Stomach (tissue), 9 donors: ENCODE results near the gene PIEZO2. TPM values are rescaled to one million over a fixed set of nuclear protein-coding genes. Genes with fewer than 3 reads are reported as not detected.
A peak's percentile ranks its signal among the peaks of the same experiment; 100 is the strongest.

Experiments used
- DNase-seq, 2 donors: peaks; one replicate each; pipeline versions ENCODE4 v3.0.0 to v3.0.0-alpha.2; 2013 to 2019
- H3K27ac ChIP-seq, 5 donors: fragments of 200-600 bp in 4 of 5; sonication (generic) in 4 of 5; one replicate each; pipeline ENCODE4 v1.5.1; 2013 to 2019; ENCODE audit warnings: mild to moderate bottlenecking in 1 of 5, moderate library complexity in 1 of 5
- H3K27me3 ChIP-seq, 3 donors: fragments of 200-600 bp; sonication (generic); one replicate each; pipeline ENCODE4 v1.5.1; 2017 to 2019; ENCODE audit warnings: mixed run types in 1 of 3
- H3K36me3 ChIP-seq, 4 donors: fragments of 200-600 bp; sonication (generic); 1 replicate in 3 of 4; 2 replicates in 1 of 4; pipeline ENCODE4 v1.5.1; 2016 to 2019
- H3K4me1 ChIP-seq, 4 donors: fragments of 200-600 bp; sonication (generic); one replicate each; pipeline ENCODE4 v1.5.1; 2016 to 2019
- H3K4me3 ChIP-seq, 4 donors: fragments of 200-600 bp; sonication (generic) in 3 of 4; one replicate each; pipeline ENCODE4 v1.5.1; 2016 to 2019; ENCODE audit warnings: mild to moderate bottlenecking in 1 of 4
- H3K9me3 ChIP-seq, 4 donors: fragments of 200-600 bp; sonication (generic); one replicate each; pipeline ENCODE4 v1.5.1; 2016 to 2019
- EP300 ChIP-seq: sonication (generic); formaldehyde crosslinking; IDR thresholded peaks from one replicate; pipeline ENCODE4 v1.6.1; 2017; ENCODE audit warnings: antibody characterized with exemption
- POLR2A ChIP-seq, 4 donors: fragments of 450-650 bp; IDR thresholded peaks; one replicate each; pipeline ENCODE4 v1.6.1; 2016; ENCODE audit warnings: antibody characterized with exemption in 4 of 4, control low read depth in 2 of 4, mild to moderate bottlenecking in 1 of 4, moderate library complexity in 1 of 4
- POLR2AphosphoS5 ChIP-seq, 3 donors: sonication (generic); formaldehyde crosslinking; IDR thresholded peaks; one replicate each; pipeline ENCODE4 v1.6.1; 2016; ENCODE audit warnings: antibody characterized with exemption in 3 of 3
- WGBS, 5 donors: extraction: QIAGEN DNeasy Blood & Tissue Kit in 3 of 5; methylation state at CpG; one replicate each; pipeline versions ENCODE4 v1.1.5 to v1.1.7; 2013 to 2018; 5-methylcytosine and 5-hydroxymethylcytosine counted together
- intact Hi-C: fragments of 100-400 bp; cut with DNase I; formaldehyde crosslinking; loops from one replicate; pipeline ENCODE4 v1.15.1; 2023; ENCODE audit warnings: low total_unique reads
- polyA plus RNA-seq, 3 donors: library from polyadenylated mRNA; stranded (reverse); fragments of 200-250 nt; gene quantifications; one replicate each; pipeline ENCODE4 v1.2.3, GENCODE V29; 2013
- total RNA-seq, 5 donors: library from RNA; depleted of rRNA; stranded (reverse); fragments of >200 nt; gene quantifications; one replicate each; pipeline versions ENCODE4 v1.1.0 to v1.2.3, GENCODE V29; 2014 to 2016
- TF ChIP-seq, protein P1 (sequence below), 7 experiments: fragments of 450-650 bp in 4 of 7; fragments of 200-600 bp in 3 of 7; sonication (generic) in 3 of 7; IDR thresholded peaks; one replicate each; pipeline ENCODE4 v1.5.1; 2016 to 2019; ENCODE audit warnings: antibody characterized with exemption in 7 of 7, control low read depth in 2 of 7, mild to moderate bottlenecking in 1 of 7
- donor health status: healthy with polysubstance abuse.
- donor health status: Bipolar disorder and iron deficiency.
- donor health status: healthy.

PIEZO2 gene
- total and polyA plus RNA-seq, 8 donors: 0.30 to 45.3 (median 2.5) TPM

DNA sequence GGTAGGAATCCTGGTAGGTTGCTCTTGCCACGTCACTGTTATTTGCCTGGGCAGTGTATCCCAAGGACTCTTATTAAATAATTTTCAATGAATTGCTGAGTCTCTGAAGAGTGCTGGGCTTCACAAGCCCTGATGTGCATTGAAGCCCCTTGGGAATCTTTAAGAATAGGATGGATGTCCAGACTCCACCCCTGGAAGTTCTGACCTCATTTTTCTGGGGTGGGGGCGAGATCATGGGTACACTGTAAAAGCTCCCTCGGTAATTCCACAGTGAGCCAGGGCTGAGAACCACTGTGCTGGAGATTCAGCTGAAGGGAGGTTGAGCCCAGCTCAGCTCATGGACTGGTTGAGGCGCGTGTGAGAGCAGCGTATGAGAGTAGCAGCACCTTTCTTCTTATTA lies 140.2 kb downstream of the PIEZO2 start:
- WGBS, 5 donors: 89 to 99% (median 93%) methylated on average over 6 of the region's 6 CpGs

DNA sequence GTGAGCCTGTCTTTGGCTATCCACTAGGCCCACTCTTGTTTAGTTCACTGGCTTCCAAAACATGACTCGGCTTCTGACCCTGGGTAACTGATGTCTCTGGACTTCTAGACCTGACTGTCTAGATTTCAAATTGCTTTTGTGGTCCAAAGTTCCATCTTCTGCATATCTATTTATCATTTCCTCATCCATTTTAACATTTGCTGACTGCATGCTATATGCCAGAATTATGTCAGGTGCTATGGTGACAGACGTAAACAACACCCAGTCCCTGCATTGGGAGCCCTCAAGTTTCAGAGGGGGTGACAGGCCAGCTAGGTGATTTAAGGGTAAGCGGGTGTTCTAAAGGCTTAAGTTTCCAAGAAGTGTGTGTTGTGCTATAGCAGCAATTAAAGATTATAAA lies 140.9 kb downstream of the PIEZO2 start:
- DNase-seq: no peak
- no peak overlapping the region for H3K4me3 ChIP-seq
- H3K9me3 ChIP-seq: no peaks in the 10 kb centered on the region
- TF ChIP-seq, protein P1, sequence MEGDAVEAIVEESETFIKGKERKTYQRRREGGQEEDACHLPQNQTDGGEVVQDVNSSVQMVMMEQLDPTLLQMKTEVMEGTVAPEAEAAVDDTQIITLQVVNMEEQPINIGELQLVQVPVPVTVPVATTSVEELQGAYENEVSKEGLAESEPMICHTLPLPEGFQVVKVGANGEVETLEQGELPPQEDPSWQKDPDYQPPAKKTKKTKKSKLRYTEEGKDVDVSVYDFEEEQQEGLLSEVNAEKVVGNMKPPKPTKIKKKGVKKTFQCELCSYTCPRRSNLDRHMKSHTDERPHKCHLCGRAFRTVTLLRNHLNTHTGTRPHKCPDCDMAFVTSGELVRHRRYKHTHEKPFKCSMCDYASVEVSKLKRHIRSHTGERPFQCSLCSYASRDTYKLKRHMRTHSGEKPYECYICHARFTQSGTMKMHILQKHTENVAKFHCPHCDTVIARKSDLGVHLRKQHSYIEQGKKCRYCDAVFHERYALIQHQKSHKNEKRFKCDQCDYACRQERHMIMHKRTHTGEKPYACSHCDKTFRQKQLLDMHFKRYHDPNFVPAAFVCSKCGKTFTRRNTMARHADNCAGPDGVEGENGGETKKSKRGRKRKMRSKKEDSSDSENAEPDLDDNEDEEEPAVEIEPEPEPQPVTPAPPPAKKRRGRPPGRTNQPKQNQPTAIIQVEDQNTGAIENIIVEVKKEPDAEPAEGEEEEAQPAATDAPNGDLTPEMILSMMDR (IDR thresholded peaks at IDR 0.05): no peak
- TF ChIP-seq EP300: no peak
- no peak for TF ChIP-seq POLR2A (IDR thresholded peaks at IDR 0.05)
- TF ChIP-seq POLR2AphosphoS5 (IDR thresholded peaks at IDR 0.05): no peak
- H3K4me1 ChIP-seq: peaks cover 0 to 19% (median 9%) of the 10 kb centered on the region in 4 donors
- no peaks in the 10 kb centered on the region for H3K27me3 ChIP-seq
- no peaks in the 10 kb centered on the region for H3K36me3 ChIP-seq
- WGBS, 5 donors: 72 to 94% (median 77%) methylated on average over 3 of the region's 3 CpGs
- H3K27ac ChIP-seq: no peak overlapping the region
- intact Hi-C loops: no loop called here

More for the DNA sequence above, 140.2 kb downstream of the PIEZO2 start:
- H3K4me3 ChIP-seq: no peak overlapping the region
- TF ChIP-seq POLR2AphosphoS5 (IDR thresholded peaks at IDR 0.05): no peak
- no peak for TF ChIP-seq EP300
- TF ChIP-seq, protein P1 (IDR thresholded peaks at IDR 0.05): no peak
- TF ChIP-seq POLR2A (IDR thresholded peaks at IDR 0.05): no peak
- H3K4me1 ChIP-seq: peaks cover 0 to 19% (median 9%) of the 10 kb centered on the region in 4 donors
- no peaks in the 10 kb centered on the region for H3K27me3 ChIP-seq
- no peaks in the 10 kb centered on the region for H3K9me3 ChIP-seq
- no peaks in the 10 kb centered on the region for H3K36me3 ChIP-seq
- H3K27ac ChIP-seq: no peak overlapping the region
- intact Hi-C loops: no loop called here
- no peak for DNase-seq

DNA sequence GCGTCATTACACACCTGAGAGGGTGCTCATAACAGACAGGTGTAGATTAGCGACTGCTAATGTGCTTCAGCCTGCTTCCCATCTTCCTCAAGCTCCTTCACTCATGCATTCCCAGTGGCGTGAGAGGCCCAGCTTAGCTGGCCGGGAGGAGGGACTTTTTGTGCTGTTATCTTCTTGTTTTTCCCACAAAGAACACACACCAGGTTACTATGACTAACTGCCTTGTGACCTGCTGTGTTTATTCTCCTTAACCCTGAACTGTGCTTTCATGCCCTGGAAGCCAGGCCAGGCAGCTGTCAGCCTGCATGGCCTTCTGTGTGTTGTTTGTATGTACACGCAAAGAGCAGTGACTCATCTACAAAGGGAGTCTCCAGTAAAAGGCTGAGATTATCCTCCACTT lies 143.8 kb downstream of the PIEZO2 start:
- H3K27me3 ChIP-seq: no peaks in the 10 kb centered on the region
- H3K27ac ChIP-seq: peak overlapping the region in 4 of 5 donors; percentile 10 to 73 (median 66)
- no peaks in the 10 kb centered on the region for H3K36me3 ChIP-seq
- peak overlapping the region in 1 of 4 donors; percentile 7 for H3K4me3 ChIP-seq
- H3K4me1 ChIP-seq: peaks cover 0 to 19% (median 9%) of the 10 kb centered on the region in 4 donors
- intact Hi-C loops: no loop called here
- no peak for TF ChIP-seq EP300
- TF ChIP-seq, protein P1 (IDR thresholded peaks at IDR 0.05): no peak
- no peak for TF ChIP-seq POLR2A (IDR thresholded peaks at IDR 0.05)
- TF ChIP-seq POLR2AphosphoS5 (IDR thresholded peaks at IDR 0.05): peak in 2 of 3 donors; percentile 84 to 92
- 19 to 34% (median 31%) methylated on average over 5 of the region's 5 CpGs for WGBS, 5 donors
- no peaks in the 10 kb centered on the region for H3K9me3 ChIP-seq
- peak; percentile 65 to 88 for DNase-seq

DNA sequence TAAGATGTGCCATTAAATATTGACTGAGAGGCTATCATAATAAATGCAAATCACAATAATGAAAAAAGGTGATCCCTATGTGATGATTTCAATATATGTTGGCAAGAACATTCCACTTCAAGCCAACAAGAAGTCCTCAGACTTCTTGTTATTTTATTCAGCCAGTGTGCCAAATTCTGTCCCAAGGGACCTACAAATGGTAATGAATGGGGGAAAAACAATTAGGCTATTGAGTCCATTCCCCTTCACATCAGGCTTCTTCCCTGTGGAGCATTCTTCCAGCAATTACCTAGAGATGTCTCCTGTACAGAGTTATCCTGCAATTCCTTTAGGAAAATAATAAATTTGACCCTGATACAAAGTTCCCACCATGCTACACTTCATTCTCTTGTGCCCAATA lies 144.4 kb downstream of the PIEZO2 start:
- no peak for DNase-seq
- H3K9me3 ChIP-seq: no peaks in the 10 kb centered on the region
- H3K4me1 ChIP-seq: peaks cover 0 to 19% (median 9%) of the 10 kb centered on the region in 4 donors
- H3K36me3 ChIP-seq: no peaks in the 10 kb centered on the region
- no peak for TF ChIP-seq POLR2AphosphoS5 (IDR thresholded peaks at IDR 0.05)
- TF ChIP-seq EP300: no peak
- TF ChIP-seq, protein P1 (IDR thresholded peaks at IDR 0.05): no peak
- no peak for TF ChIP-seq POLR2A (IDR thresholded peaks at IDR 0.05)
- H3K27ac ChIP-seq: peak overlapping the region in 3 of 5 donors; percentile 14 to 73 (median 60)
- H3K27me3 ChIP-seq: no peaks in the 10 kb centered on the region
- intact Hi-C loops: no loop called here
- peak overlapping the region in 1 of 4 donors; percentile 7 for H3K4me3 ChIP-seq
